Superior temporal gyrus (tissue), 1 donor: ENCODE results near the gene CEBPZOS.

Source experiments
- DNase-seq: peaks from one replicate; pipeline ENCODE4 v3.0.0-alpha.2; 2016; ENCODE audit errors: extremely low spot score

The CEBPZOS gene

DNA sequence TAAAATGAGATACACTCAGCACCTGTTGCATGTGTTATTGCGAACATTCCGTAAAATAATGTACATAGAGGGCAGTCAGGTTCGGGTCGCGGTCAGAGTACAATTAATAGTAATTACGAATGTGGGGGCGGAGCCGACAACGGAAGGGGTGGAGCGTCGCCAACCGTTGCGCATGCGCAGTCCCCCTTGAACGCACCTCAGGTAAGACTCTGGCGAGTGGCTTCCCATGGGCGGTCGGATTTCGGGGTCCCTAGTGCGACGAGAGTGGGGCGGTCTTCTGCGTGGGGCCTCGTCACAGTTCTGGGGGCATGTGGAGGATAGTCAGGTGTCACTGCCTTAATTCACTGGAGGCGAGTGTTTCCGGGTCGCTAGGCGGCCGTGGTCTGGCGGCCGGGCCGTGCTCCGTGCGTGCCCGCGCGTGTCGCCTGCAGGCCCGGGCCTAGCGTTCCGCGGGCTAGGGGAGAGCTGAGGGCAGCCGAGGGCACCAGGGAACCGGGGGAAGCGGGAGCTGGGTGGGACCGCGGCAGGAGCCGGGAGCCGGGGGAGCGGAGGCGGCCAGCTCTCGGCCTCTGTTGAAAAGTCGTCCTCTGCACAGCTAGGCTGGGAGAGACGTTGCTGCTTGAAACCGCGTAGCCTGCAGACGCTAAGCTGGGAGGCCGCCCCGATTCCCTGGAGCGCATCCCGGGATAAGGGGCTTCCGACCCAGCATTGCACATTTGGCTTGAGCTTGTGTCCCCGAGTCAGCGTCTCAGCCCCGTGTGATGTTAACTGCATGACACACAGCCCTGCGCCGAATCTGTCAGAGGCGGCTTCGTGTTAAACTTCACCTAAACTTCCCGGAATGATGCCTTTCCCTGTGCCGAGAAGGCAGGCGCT lies at the start of gene CEBPZOS:
Gene CEBPZOS (plus strand): TSS at position 177 of the 876 bp plus-strand sequence. CDS start 3,209 bp downstream, outside the sequence.
- peak; percentile 89 for DNase-seq

DNA sequence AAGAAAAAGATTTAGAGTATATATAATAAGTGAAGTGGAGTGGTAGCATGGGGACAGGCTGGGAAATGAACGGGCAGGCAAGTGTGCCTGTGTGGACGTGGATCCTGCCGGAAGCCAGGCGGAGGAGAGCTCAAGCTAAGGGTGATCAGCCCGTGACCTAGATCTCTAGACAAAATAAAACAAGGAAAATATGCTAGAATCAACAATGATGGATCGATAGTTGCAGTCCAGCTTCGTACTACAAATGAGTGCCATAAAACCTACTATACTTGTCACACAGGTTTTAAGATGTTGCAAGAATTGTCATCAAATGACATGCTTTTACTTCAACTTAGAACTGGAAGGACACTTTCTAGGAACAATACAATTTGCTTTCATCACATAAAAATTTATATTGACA lies 48.0 kb upstream of the CEBPZOS start:
- no peak for DNase-seq

DNA sequence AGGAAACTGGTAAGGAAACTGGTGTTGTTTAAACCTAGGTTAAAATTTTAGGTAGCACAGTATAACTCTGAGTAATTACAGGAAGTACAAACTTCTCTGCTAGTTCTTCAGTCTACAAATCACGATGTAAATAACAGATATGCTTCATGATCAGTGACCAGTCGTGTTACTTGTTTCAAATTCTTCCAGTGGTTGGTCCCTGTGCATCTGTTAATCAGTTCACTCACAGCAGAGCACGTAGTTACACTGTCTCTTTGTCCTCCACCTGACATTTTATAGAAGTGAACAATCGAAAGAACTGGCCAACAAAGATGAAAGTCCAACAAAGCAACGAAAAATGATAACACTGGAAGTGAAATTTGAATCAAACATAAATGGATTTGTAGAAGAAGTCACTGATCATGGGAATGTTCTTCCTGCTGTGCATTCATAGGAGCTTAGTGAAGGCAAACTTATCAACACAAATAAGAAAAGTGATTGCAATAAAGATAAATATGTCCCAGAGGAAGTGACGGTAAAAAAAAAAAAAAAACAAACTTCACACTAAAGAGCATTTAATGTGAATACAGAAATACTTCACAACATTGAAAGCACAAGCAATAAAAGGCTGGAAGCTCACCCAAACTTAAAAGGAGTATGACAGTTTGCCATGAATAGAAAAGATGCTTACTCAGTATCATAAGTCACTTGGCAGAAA lies 46.5 kb upstream of the CEBPZOS start:
- no peak for DNase-seq

DNA sequence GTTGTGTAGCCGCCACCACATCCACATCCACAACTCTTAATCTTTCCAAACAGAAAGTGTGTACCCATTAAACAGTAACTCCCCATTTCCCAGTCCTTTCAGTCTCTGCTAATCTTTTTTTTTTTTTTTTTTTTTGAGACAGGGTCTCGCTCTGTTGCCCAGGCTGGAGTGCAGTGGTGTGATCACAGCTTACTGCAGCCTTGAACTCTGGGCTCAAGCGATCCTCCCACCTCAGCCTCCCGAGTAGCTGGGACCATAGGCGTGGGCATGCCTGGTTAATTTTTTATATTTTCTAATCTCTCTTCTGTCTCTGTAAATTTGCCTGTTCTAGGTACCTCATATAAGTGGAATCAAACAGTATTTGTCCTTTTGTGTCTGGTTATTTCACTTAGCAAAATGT lies 43.1 kb upstream of the CEBPZOS start:
- no peak for DNase-seq

DNA sequence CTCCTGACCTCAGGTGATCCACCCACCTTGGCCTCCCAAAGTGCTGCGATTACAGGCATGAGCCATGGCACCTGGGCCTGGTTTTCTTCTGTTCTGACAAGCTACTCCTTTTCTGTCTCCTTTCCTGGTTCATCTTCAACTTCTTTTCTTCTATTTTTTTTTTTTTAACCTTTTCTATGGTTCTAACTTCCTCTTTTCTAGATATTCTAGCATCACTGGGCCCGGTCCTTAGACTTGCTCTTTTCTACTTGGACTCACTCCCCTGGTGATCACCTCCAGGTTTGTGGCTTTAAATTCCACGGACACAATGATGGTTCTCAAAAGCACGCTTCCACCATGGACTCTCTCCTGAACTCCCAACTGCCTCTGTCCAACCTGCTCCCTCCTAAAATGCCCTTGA lies 41.5 kb upstream of the CEBPZOS start:
- DNase-seq = no peak

DNA sequence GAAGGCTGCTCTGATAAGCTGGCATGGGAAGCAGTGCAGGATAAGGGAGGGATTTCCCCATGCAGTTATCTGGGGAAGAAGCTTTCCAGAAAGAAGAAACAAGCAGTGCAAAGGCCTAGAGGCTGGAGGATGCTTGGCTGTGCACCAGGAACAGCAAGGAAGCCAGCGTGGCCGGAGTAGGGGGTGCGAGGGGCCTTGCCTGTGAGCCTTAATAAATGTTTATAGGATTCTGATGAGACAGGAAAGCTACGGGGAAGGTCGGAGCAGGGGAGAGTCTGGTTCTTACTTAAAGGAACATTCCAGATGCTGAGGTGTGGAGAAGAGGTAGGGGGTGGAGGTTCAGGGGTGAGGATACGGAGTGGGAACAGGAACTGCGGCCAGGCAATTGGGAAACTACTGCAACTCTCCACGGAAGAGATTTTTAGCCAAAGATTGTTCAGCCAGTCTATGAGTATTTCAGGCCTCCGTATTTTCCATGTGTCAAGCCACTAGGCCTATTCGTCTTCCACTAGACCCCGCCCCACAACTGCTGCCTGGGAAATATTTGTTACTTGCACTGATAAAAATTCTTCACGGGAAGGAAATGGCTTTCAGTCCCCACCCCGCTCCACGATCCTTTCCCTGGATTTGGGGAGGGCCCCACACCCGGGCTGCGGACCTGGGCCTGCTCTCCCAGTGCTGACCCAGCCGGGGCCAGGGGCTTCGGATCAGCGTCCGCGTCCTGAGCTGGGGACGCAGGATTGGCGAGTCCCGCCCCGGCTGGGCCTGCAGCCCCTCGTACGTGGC lies 40.0 kb upstream of the CEBPZOS start:
- DNase-seq = peak; percentile 40

DNA sequence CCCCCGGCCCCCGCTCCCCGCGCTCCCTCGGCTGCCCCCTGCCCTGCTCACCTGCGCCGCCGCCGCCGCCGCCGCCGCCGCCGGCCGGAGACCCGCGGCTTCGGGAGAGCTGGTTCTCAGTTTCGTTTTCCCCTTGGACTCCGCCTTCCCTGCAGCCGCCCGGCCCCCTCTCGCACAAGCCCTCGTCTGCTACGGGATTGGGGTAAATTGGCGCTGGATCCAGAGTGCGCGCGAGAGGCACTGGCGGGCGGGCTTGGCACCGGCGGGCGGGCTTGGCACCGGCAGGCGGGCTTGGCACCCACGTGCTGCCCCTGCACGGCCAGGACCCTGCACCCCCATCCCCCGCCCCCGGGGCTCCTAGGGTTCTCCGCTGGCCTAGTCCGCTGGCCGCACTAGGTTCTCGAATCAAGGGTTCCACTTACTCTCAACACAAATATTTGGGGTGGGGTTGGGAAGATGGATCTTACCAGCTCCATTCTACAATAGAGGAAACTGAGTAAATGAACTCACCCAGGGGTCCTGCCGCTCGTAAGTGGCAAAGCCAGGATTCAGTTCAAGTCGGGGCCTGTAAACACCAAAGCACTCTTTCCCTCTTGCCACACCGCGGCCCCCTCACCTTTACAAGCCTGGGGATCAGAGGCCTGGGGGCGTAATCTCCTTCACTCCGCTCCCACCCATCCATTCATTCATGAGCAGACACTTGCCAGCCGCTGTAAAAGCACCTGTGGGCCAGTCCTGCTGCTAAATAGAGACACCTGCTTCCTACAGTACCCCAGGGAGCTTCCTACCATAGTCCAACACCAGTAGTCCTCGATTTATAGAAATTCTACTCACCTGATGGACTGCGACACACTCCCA lies 39.2 kb upstream of the CEBPZOS start, which contains the start of gene EIF2AK2:
Gene EIF2AK2 (minus strand): TSS at position 124 of the 858 bp plus-strand sequence. CDS start 9,174 bp downstream, outside the sequence.
- DNase-seq = peak; percentile 53

DNA sequence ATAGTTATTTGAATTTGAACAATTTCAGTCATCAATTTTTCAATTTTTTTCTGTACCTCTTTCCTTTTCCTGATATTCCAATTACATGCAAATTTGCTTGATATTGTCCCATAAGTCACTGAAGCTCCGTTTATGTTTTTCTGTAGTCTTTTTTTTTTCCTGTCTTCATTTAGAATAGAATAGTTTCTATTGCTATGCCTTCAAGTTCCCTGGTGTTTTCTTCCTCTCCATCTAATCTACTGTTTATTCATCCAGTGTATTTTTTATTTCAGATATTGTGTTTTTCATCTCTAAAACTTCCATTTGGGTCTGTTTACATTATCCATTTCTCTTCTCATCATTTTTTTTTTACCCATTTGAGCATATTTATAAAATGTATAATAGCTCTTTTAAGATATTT lies 31.5 kb upstream of the CEBPZOS start:
- no peak for DNase-seq

DNA sequence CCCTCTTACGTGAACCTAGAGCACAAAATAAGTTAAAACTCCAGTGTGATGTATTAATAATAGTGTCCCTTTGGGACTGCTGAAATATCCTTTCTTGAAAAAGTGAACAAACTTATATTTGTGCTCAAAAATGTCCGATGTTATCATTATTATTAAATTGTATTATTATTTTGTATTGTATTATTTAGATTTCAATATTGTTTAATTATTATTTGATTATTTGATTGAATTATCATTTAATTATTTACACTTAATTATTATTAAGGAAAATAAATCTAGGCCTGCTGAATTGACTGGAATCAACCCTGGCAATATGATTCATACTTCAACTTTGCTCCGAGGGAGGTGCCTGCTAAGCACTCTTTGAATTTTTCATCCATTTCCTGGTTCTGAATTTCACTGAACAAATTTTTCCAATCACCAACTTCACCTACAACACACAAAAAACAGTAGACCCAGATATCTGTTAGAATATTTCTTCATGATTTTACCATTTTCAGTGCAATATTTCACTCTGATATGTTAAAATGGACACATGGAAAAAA lies 28.6 kb upstream of the CEBPZOS start:
- no peak for DNase-seq

DNA sequence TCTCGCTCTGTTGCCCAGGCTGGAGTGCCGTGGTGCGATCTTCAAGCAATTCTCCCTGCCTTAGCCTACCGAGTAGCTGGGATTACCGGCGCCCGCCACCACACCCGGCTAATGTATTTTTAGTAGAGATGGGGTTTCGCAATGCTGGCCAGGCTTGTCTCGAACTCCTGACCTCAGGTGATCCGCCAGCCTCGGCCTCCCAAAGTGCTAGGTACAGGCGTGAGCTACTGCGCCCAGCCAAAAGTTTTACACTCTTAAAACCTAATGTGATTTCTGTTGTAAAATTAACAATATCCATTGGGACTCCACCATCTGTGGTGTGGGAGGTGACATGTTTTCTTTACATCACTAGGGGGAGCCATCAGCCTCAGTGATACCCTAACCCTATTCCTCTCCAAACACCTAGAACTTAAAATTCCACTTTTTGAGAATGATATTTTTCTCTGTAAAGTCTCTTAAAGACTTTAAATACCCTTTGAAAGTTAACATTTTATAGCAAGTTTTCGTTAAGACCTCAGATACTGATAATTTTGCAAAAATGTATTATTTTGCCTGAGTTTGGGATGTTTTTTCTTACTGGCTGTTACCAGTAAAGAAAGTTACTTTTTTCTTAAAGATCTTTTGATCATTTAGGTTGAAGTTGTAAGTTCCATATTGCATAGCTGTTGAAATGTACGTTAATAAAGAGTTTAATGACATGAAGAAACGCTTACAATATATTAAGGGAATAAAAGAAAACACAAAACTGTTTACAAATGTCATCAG lies 27.9 kb upstream of the CEBPZOS start:
- DNase-seq = peak; percentile 30

DNA sequence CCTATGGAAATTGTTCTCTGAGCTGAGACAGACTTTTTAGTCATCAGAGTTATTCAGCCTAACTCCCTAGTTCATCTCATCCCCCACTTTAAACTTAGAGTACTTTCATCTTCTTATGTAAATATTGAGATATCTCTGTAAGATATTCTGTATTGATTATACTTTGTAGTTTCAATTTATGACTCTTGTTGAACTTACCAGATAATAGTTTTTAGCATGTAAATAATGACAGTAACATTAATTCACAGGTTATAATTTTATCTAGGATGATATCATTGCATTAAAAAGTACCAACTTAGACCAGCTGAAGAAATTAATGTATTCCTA lies 24.7 kb upstream of the CEBPZOS start:
- DNase-seq = no peak

DNA sequence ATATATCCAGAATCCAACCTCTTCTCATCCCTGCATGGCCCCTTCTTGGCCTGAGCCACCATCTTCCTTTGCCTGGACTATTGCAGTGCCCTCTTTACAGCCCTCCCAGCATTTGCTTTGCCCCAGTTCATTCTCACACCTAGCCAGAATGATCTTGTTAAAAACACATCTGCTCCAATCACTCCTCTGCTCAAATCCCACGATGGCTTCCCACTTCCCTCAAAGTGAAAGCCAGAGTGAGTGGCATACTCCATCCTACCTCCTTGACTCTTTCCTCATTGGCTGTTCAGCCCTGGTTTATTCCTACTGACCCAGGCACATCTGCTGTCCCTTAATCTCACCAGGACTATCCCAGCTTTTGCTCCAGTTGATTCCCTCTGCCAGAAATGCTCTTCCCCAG lies 22.6 kb upstream of the CEBPZOS start:
- DNase-seq = no peak

DNA sequence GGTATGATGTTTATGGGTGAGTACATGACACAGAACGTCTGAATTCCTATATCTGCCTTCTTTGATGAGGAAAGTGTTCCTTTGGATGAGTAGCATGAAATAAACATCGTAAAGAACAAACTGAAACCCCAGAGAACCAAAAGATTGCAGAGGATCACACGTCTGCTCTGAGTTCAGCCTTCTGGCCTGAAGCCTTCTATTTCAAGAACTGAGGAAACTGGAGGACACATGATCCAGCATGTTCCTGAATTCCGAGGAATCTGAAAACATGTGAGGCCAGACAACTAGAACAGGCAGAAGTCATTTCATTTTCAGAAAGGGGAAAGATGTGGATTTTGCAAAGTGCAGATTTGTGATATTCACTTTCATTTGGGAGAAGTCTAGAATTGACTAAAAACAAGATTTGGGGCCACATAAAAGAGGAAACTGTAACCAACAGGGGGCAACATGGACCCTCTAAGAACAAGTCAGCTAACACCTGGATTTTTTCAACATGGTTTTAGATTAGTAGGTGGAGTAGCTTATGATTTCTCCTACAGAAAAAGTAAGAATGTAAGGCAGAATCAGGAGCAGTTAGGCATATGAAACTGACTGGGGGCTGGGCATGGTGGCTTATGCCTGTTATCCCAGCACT lies 16.2 kb upstream of the CEBPZOS start:
- DNase-seq = no peak

DNA sequence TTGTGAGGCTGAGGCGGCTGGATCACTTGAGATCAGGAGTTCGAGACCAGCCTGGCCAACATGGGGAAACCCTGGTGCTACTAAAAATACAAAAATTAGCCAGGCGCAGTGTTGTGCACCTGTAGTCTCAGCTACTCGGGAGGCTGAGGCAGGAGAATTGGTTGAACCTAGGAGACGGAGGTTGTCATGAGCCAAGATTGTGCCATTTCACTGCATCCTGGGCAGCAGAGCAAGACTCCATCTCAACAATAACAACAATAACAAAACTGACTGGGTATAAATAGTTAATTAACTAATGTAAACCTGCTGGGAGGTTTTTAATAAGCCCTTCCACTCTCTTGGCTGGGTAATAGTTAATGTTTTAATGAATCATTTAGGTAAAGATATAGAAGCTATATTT lies 15.7 kb upstream of the CEBPZOS start:
- no peak for DNase-seq

DNA sequence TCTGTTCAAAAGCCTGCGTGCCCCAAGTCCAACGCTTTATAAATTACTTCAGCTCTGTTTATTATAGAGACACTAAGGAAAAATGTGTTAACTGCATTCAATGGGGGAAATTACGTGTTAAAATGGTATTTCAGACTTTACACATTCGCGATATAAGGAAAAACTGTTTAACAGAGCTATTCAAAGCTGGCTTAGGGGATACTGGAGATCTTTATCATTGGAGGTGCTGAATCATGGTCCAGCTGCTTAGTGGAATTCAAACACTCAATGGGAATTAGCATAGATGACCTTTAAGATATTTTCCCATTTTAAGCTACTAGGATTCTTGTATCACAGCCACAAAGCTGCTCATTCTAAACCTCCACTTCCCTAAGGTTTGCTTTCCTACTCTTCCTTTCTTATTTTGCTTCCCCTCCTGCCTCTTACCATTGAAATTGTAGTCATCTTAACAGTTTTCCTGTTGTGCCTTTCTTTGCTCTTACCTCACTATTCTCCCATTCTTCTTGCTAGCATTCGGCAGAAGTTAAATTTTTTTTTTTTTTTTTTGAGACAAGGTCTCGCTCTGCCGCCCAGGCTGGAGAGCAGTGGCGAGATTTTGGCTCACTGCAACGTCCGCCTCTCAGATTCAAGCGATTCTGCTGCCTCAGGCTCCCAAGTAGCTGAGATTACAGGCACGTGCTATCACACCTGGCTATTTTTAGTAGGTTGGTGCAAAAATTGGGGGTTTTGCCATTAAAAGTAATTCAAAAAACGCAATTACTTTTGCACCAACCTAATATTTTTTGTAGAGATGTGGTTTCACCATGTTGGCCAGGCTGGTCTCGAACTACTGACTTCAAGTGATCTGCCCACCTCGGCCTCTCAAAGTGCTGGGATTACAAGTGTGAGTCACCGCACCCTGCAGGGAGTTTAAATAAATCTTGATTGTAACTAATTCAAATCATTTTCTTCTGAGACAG lies 14.3 kb upstream of the CEBPZOS start:
- DNase-seq = no peak

DNA sequence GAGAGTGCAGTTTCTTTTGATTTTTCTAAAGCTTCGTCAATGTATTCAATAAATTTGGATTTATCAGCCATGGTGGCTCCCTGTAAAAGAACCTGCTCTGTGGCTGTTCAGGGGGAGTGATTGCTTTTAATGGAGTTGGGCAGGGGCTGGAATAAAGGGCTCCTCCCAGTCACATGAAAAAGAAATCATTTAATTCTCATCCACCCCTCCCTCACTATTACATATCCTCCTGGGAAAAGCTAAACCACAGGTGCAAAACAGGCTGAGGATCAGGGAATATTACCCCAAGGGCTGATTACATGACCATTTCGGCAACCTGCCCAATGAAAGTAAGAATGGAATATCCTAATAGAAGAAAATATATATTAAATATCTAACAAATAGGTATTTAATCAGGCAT lies 7.7 kb upstream of the CEBPZOS start, which contains the start of gene SULT6B1:
Gene SULT6B1 (minus strand): TSS at position 101 of the 400 bp plus-strand sequence. CDS start 30 bp downstream, at position 71.
- no peak for DNase-seq

DNA sequence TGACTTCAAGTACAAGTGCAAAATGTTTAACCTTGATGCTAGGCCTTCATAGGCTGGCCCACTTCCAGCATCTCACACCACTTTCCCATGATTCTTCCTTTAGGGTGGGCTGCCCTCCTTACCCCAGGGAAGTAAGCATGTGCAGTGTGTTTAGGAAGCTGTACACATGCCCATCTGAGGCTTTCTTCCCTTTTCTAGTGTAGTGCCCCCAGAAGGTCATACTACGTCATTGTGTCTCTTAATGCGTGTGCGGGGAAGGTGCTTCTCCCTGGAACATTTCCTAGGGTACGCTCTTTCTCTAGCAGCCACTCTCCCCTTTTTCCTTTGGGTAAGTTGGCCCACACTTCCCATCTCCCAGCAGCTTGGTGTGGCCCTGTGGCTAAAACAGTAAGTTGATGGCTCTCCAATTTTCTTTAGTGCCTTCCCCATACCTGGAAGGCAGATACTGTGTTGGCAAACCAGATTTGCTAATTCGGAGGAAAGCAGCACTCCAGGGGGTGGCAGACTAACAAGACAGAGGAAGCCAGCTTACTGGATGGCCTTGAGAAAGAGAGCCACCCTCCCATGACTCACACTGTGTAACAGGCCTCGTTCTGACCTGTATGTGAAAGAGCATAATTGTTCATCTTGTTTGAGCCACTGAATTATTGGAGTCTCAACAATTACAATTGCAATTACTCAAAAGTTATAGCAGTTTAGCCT lies 6.7 kb upstream of the CEBPZOS start:
- no peak for DNase-seq

DNA sequence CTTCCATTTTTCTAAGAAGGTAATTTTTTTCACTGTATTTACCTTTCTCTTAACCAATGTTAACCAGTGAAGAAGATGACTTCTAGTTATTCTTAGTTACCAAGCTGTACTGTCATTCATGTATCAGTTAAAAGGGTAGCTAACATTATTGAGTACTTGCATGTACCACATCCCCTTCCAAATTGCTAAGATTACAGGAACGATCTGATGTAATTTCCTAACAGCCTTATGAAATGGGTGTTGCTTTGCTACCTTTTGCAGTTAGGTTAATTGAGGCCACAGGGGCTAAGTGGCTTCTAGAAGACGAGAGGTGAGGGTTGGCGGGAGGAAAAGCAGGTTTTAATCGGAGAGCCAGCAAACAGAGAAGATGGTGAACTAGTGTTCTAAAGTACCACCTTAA lies 6.0 kb upstream of the CEBPZOS start:
- no peak for DNase-seq
